Fibroblast of skin of right quadriceps (primary cell): ENCODE data around the gene STK16.
A peak's percentile ranks its signal among the peaks of the same experiment; 100 is the strongest.

ENCODE experiments used
- DNase-seq: peaks from one replicate; pipeline ENCODE4 v3.0.0-alpha.2; 2013

The STK16 gene

DNA sequence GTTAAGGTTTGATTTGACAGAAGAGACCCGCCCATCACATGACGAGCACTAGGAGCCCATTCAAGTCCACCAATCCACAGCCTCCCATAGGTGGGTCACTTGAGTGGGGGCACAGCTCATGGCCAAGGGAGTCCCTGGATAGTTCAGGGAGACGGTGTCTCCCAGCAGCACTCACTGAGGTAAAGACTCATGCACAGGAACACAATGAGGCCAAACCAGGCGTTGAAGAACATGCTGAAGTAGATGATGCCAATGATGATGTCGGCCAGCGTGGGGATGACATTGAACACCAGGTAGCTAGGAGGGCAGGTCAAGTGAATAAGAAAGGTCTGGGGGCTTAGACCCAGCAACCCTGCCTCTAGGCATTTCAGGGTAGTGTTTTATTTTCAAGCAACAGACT, 30.5 kb upstream of the STK16 start:
- no peak for DNase-seq

- no peak for DNase-seq
Observed at GRCh38 chr2:219215871-219216534, 29.3 kb upstream of the STK16 start.

GRCh38 chr2:219216535-219216915, 28.8 kb upstream of the STK16 start:
- no peak for DNase-seq

- peak; percentile 68 for DNase-seq
Observed at GRCh38 chr2:219218217-219218731, 27.0 kb upstream of the STK16 start.

- DNase-seq = peak; percentile 94
Observed at GRCh38 chr2:219218732-219219701, 26.3 kb upstream of the STK16 start, which contains the start of gene ABCB6. ABCB6 (minus strand) TSS chr2:219218958; CDS start chr2:219218673, 285 bp downstream.

DNA sequence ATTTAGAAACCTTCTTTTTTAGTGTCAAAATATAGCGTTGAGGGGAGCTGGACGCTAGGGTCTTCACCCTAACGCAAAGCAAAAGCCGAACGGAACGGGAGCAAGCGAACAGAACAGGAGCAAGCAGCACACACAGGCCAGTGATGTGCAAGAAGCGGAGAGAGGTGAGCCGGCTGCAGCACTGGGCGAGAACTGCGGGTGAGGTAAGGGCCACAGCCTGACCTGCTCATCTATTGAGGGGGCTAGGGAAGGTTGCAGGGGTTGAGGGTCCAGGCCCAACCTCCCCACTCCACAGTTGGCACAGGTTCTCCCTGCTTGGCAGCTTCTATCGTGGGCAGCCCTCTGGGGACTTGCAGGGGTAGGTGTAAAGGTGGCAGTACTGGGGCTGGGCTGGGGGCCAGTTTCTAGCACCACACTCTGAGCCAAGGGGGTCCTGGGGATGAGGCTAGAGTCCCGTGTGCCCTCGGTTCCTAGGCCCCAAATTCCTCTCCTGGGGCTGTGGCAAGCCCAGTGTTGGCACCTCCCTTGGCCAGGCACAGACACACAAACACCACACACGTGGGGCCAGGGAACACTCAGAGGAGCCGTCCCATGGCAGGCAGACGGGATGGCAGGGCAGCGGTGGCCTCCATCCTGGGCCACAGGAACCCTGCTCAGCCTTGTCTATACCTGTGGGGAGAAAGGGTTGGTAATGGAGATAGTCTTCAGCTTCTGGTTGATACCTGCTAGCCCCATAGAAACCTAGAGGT, 25.3 kb upstream of the STK16 start:
- DNase-seq = no peak

DNA sequence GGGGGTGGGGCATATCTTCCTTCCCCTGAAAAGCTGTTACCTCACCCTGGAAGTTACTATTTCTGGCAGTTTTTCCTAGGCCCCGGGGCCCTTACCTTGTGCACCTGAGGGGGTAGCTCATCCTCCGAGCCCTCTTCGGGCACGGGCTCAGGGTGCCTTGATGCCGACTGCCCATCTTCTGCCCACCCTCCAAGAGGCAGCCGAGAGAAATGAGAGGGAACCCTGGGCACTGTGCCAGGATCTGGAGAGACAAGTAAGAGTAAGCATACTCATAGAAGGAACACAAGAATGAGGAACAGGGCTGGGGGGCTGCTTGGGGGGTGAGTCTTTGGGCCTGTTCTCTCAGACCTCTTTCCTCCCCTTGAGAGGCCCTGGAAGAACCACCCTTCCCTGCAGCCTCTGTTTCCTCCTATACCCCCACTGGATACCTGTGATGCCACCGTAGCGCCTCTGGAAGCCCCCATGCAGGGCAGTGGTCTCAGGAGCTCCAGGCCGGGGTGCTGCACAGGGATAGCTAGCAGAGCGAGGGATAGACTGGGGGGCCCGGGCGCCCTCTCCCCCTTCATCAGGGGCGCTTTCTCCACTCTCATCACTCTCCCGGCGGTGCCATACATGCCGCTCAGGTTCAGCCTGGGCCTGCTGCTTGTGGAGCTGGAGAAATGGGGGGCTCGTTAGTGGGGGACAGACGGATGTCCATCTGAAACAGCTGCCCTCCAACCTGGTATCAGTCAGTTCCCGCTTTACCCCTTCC, 24.5 kb upstream of the STK16 start:
- no peak for DNase-seq

DNA sequence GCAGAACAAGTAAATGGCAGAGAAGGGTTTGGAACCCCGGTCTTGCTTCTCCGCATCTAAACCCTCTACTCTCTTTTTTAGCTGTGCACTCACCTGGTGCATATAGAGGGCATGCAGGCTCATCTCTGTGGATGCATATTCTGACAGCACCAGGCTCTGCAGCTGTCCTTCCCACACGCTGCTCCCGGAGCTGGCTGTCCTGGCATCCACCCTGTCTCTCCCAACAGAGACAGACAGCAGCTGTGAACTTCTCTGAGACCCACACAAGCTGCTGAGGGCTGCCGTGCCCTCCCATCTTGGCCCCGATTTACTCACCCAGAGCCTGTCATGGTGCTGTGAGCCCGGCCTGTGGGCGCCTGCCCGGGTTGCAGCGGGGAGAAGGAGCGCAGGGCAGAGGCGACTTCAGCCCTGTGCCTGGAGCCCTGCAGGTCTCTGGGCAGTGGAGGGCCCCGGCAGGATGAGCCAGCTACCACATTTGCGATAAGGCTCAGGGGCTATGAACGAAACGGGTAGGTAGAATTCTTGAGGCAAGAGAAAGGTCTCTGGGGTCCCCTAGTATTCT, 23.2 kb upstream of the STK16 start:
- no peak for DNase-seq

- no peak for DNase-seq
Observed at GRCh38 chr2:219223831-219224610, 21.3 kb upstream of the STK16 start.

DNA sequence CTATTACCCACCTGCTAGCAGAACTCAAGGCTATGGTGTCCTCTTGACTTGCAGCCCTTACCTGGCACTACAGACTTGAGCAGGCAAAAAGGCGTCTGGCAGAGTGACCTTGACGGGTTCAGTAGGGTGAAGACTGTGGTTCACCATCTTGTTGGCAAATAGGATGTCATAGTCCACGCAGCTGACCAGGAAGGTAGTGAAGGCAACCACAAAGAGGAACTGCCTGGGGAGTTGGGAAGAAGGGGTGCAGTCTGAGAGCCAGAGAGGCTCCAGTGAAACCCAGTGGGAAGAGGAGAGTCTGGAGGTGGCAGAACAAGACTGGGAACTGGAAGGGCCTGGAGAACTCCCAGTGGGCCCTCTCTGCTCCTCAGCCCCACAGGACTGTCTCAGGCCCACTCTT, 19.9 kb upstream of the STK16 start:
- no peak for DNase-seq

- no peak for DNase-seq
Observed at GRCh38 chr2:219228041-219228910, 17.0 kb upstream of the STK16 start.

GRCh38 chr2:219228911-219229304, 16.4 kb upstream of the STK16 start:
- no peak for DNase-seq

DNA sequence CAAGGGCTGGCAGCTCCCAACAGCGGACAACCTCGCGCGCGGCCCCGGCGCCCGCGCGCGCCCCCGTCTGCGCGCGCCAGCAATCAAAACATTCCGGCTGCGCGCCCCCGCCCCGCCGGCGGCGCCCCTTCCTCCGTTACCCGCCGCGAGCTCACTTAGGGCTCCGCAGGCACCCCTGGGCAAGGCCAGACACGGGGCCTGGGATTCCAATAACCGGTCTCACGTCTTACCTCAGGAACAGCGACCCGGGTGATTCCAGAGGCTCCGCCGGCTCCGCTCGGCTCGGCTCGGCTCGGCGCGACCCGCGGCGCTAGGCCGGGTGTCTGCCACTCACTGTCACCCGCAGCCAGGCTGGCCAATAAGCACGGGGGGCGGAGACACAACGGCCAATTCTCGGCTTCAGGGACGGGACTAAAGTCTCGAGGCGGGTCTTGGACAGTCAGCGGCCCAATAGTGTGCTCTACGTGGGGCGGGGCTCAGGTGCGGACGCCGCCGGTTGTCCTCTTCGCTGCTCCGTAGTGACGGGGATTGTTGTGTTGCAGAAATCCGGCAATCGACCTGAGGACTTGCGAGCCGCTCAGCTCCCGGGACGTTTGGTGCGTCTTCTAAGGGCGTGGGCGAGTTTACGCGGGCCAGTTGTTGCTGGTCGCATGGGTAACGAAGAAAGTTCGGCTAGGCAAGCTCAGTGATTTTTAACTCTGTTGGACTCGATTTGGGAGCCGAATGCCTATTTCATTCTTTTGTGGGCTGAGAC, 15.8 kb upstream of the STK16 start, which contains the start of the genes ANKZF1 and ATG9A:
ANKZF1 (plus strand) TSS at position 502 of the 754 bp plus-strand sequence. CDS start 452 bp downstream, outside the sequence.
ATG9A (minus strand) TSS at position 332 of the 754 bp plus-strand sequence. CDS start 1,612 bp downstream, outside the sequence.
- DNase-seq = peak; percentile 99

DNA sequence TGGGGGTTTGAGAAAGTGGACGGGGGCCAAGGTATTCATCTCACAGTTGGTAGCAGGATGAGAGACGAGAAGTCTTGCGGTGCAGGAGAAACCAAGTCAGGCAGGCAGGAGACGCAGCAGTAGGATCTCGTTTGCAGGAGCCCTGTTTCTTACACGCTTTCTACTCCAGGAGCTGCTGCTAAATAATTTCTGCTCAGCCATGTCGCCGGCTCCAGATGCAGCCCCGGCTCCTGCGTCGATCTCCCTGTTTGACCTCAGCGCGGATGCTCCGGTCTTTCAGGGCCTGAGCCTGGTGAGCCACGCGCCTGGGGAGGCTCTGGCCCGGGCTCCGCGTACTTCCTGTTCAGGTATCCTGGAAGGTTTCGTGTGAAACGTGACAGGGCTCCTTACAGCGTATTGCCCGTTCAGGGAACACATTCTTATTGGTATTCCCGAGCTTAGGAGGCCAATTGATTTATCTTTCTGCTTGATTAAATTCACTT, 15.2 kb upstream of the STK16 start:
- DNase-seq = peak; percentile 57

DNA sequence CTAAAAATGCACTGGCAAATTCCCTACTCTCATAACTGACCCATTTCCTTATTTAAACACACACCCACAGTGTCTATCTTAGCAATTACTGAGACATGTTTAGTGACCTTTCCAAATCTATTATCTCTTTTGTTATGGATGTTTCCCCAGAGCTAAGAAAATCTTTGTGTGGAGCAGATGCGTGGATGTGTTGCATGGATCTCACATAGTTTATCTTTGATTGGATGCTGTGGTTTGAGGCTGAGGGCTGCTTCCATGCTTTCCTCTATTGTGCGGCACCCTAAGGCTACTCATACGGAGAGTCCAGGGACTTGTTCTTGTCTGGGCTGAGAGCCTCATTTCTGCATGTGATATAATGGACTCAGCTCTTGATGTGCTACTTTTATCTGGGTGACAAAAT, 10.9 kb upstream of the STK16 start:
- DNase-seq = no peak

DNA sequence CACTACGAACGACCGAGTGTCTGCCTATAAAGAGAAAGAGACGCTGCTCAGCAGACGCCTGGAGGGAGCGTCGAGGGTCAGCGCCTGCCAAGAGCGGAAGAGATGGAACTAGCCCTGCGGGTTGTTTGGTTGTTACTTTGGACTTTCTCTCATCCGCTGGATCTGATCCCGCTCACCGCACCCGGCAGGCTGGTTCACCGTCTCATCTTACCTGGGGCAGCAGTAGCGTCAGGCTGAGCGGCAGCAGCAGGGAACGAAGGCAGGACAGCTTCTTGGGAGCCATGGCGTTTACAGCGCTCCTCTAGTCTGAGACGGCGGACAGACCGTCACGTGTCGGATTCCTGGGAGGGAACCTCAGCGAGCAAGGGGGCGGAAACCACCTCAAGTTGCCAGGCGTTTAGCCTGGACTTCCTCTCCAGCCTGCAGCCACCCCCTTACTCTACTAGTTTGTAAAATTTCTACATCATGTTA, 2.0 kb upstream of the STK16 start:
- DNase-seq = no peak

GRCh38 chr2:219244789-219245147, 511 bp upstream of the STK16 start:
- DNase-seq = no peak

DNA sequence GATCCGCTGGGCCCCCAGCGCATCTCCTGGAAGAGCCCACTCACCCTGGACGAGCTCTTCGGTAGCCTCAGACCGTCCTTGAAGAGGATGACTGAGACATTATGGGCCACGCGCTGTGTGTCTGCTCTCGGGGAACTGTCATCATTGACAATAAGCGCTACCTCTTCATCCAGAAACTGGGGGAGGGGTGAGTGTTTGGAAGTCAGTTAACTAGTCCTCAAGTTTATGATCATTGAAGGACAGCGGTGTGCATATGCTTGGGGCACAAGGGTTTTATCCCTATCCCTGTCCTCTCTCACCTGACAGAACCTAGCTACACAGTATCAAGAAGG, 586 bp downstream of the STK16 start:
- no peak for DNase-seq

- no peak for DNase-seq
Observed at GRCh38 chr2:219246559-219246958, 1.3 kb downstream of the STK16 start.
